RWPE1 (cell line): ENCODE results near the gene LBH.

Experiments
- CTCF ChIA-PET: fragments of 350-600 bp; sonication (Branson Sonifier 250); formaldehyde crosslinking; extraction: SDS; loops from one replicate; lab custom pipeline; 2021; lab: Yijun Ruan, JAX
- POLR2A ChIA-PET: fragments of 400-600 bp; formaldehyde crosslinking; extraction: SDS; loops from one replicate; lab custom pipeline; 2020; ENCODE audit warnings: antibody characterized with exemption; ENCODE audit not compliant: low non-redundant PET; lab: Yijun Ruan, JAX
- DNase-seq: peaks from one replicate; pipeline ENCODE4 v3.0.0; 2012; ENCODE audit warnings: low spot score
- H3K27ac ChIP-seq: fragments of 450-650 bp; 2 replicates; pipeline ENCODE4 v1.5.1; 2017
- CTCF ChIP-seq: fragments of 450-650 bp; conservative IDR thresholded peaks from 2 replicates; pipeline ENCODE4 v1.5.1; 2017; ENCODE audit warnings: low read depth, mild to moderate bottlenecking

The LBH gene

GRCh38 chr2:30231212-30231995 lies at the start of gene LBH:
Gene LBH (plus strand): TSS chr2:30231534. CDS start chr2:30231739, 205 bp downstream.
- CTCF ChIA-PET, result interaction anchor here (0.6 kb wide), 1 partner anchor 483 kb away, joined by 7 read pairs; no protein-coding TSS in a partner anchor
- POLR2A ChIA-PET, result no interaction called here
- DNase-seq, result peak; percentile 60
- TF ChIP-seq CTCF, result no peak
- peak within 1 kb of the TSS; percentile 15; the same call in 1 of the 2 replicates for H3K27ac ChIP-seq

GRCh38 chr2:30184035-30184434 lies 47.3 kb upstream of the LBH start:
- TF ChIP-seq CTCF, result no peak
- POLR2A ChIA-PET, result no interaction called here
- CTCF ChIA-PET, result interaction anchor here (0.6 kb wide), 1 partner anchor 16 kb away, joined by 4 read pairs; no protein-coding TSS in a partner anchor
- no peak for DNase-seq
- H3K27ac ChIP-seq, result peak overlapping the region; percentile 45; the same call in 1 of the 2 replicates

GRCh38 chr2:30185178-30185577 lies 46.2 kb upstream of the LBH start:
- POLR2A ChIA-PET, result no interaction called here
- no peak for DNase-seq
- no peak for TF ChIP-seq CTCF
- H3K27ac ChIP-seq, result peak overlapping the region; percentile 84
- CTCF ChIA-PET, result interaction anchor here (0.6 to 0.7 kb wide), 2 partner anchors 33 to 54 kb away, joined by 3 to 4 read pairs; no protein-coding TSS in a partner anchor

- no peak for TF ChIP-seq CTCF
- H3K27ac ChIP-seq, result no peak overlapping the region
- no peak for DNase-seq
- ChIA-PET CTCF (interaction anchor here (0.5 kb wide), 1 partner anchor 316 kb away, joined by 3 read pairs; no protein-coding TSS in a partner anchor), POLR2A (no interaction called here)
These were observed 43.0 kb upstream of the LBH start for GRCh38 chr2:30188292-30188691.

GRCh38 chr2:30190637-30191036 lies 40.7 kb upstream of the LBH start:
- ChIA-PET POLR2A (no interaction called here), CTCF (interaction anchor here (0.8 kb wide), 1 partner anchor 17 kb away, joined by 4 read pairs; no protein-coding TSS in a partner anchor)
- no peak overlapping the region for H3K27ac ChIP-seq
- TF ChIP-seq CTCF, result no peak
- no peak for DNase-seq

GRCh38 chr2:30191107-30191506 lies 40.2 kb upstream of the LBH start:
- POLR2A ChIA-PET, result no interaction called here
- DNase-seq, result no peak
- TF ChIP-seq CTCF, result no peak
- H3K27ac ChIP-seq, result no peak overlapping the region
- CTCF ChIA-PET, result interaction anchor here (0.8 kb wide), 1 partner anchor 17 kb away, joined by 4 read pairs; no protein-coding TSS in a partner anchor
